GM20000 (cell line): ENCODE data around the gene SYT17.

Experiments
- DNase-seq: peaks from one replicate; pipeline ENCODE4 v3.0.0; 2012; ENCODE audit warnings: low spot score
- TF ChIP-seq, protein P1 (sequence below): IDR thresholded peaks from 2 replicates; pipeline ENCODE4 v1.5.1; 2012; ENCODE audit warnings: mild to moderate bottlenecking, control low read depth; ENCODE audit errors: extremely low read depth, missing control alignments

SYT17 gene

DNA sequence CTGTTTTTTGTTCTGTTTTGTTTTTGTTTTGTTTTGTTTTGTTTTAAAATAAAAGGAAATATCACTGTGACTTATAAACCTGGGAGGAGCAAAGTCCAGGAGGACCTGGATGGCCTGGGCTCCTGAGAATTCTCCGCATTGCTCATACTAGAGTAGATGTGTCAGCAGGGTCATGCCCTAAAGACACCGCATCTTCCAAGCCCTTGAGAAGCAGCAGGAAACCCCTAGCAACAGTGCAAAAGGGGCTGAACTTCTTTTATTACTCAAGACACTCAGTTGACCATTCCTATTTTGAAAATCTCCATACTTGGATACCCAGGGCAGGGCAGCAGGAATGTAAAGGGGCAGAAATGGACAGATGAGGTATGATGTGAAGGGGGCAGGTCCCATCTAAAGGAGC lies 51.8 kb downstream of the SYT17 start:
- TF ChIP-seq, protein P1, sequence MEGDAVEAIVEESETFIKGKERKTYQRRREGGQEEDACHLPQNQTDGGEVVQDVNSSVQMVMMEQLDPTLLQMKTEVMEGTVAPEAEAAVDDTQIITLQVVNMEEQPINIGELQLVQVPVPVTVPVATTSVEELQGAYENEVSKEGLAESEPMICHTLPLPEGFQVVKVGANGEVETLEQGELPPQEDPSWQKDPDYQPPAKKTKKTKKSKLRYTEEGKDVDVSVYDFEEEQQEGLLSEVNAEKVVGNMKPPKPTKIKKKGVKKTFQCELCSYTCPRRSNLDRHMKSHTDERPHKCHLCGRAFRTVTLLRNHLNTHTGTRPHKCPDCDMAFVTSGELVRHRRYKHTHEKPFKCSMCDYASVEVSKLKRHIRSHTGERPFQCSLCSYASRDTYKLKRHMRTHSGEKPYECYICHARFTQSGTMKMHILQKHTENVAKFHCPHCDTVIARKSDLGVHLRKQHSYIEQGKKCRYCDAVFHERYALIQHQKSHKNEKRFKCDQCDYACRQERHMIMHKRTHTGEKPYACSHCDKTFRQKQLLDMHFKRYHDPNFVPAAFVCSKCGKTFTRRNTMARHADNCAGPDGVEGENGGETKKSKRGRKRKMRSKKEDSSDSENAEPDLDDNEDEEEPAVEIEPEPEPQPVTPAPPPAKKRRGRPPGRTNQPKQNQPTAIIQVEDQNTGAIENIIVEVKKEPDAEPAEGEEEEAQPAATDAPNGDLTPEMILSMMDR, result no peak
- DNase-seq, result no peak

DNA sequence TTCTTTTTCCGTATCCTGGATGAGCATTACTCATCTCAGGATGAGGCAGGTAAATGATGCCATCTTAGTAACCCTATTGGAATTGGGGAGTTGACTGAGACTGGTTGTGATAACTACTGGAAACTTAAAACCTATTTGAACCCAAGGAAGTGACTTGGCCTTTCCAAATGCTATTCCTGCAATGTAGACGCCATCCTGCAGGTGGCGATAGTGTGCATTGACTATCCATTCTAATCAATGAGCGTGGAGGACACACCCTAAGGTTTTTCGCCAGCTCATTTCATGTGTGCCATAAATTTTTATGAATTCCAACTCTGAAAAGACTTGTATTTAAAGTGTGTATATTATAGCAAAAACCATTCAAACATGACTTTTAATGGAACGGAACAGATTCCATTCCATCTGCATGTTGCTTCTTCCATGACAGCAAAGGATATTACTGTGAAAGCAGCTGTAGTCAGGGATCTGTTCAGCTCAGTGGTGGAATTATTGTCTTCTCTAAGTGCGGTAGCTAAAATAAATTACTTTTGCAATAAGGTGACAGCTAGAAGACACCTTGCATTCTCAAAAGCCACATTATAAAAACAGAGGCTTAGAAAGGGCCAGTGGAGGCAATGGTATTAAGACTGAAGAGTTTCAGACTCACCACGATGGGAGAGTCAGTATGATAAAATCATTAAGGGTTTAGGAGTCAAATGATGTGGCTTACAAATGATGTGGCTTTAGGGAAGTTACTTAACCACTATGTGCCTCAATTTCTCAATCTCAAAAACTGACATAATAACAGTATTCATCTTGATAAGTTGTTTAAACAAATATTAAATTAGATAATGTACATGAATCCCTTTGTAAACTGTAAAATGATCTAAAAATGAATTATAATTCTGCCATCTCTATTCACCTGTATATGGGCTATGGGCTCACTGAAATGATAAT lies 55.5 kb downstream of the SYT17 start:
- TF ChIP-seq, protein P1, result peak; percentile 73
- no peak for DNase-seq

DNA sequence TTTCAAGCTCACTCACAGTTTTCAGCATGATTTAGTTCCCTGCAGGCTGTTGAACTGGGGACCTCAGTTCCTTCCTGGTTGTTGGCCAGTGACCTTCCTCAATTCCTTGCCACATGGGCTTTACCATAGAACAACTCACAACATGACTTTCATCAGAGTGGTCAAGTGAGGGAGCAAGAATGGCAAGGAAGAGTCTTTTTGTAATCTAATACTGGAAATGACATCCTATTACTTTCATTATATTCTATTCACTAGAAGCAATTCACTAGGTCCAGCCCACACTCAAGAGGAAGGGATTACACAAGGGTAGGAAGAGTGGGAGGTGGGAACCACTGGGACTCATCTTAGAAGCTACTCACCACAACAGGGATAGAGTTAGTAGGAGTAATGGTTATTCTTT lies 57.6 kb downstream of the SYT17 start:
- DNase-seq, result no peak
- TF ChIP-seq, protein P1, result no peak

DNA sequence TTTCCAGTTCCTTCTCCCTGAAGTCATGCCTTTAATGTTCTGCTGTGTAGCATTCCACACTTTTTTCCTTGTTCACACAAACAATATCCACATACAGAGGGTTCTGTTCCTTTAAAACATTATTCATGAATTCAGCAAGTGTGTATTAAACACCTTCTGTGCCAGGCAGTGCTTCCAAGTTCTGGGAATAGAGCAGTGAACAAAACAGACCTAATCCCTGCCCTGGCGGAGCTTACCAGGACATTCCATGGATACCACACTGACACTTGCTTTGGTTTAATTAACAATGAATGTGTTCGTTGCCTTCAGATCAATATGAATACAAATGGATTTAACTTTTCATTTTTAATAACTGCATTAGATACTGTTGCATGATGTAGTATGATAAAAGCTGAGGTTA lies 59.6 kb downstream of the SYT17 start:
- TF ChIP-seq, protein P1, result no peak
- no peak for DNase-seq

DNA sequence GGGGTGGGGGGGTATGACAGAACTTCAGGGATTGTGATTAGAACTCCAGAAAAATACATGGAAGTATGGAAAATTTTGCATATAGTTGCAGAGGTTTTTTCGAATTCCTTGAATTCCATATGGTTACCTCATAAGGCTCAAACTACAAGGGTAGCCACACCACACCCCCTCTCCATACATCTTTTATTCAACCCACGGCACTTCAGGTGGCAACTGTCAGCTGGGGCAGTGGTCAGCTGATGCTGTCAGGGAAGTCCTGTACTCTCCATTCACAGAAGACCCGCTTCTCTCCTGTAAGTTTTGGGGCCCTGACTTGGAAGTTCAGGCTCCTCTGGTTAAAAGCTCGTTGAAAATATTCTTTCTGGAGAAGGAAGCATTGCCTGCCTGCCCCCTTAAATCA lies 60.0 kb downstream of the SYT17 start:
- DNase-seq, result no peak
- TF ChIP-seq, protein P1, result no peak

DNA sequence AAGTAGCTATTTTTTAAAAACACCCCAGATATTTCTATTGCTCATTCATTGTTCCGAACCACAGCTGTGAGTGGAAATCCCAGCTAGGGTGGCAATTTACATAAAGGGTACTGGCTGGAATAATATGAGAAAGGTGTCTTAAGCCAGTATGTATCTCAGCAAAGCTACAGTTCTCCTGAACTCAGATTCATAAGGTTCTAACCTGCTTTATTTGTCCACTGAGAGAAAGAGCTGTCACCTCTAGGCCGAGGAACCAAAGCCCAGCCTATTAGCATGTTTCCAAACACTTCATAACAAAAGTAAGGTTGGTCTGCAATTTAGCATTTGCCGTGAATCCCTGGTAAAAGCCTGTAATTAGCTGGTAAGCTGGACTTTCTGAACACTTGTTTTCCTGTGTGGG lies 60.5 kb downstream of the SYT17 start:
- TF ChIP-seq, protein P1, result no peak
- peak; percentile 26 for DNase-seq

DNA sequence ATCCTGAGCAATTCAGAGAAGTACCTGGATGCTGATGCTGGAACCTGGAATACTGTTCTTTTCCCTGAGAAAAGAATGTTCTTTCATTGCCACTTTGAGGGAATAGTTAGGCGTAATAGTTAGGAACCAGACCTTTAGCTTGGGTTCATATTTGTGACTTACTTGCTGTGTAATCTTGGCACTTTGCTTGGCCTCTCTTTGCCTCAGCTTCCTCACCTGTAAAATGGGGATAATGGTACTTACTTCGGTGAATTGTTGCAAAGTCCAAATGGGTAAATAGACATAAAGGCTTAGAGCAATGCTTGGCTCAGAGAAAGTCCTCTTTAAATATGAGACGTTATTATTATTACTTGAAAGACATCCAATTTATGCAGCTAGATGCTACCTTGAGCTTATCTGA lies 62.5 kb downstream of the SYT17 start:
- TF ChIP-seq, protein P1, result no peak
- DNase-seq, result no peak
